Liver (tissue), 3 donors: ENCODE measurements around the gene BTNL9.

Experiments used
- CTCF ChIP-seq: fragments of 150-350 bp; IDR thresholded peaks from 2 replicates; pipeline ENCODE4 v1.5.1; 2017; ENCODE audit warnings: improper control_type of control experiment, low read depth, low read length; ENCODE audit not compliant: missing input control
- FOXA2 ChIP-seq: IDR thresholded peaks from 2 replicates; pipeline ENCODE4 v1.6.1; 2016; ENCODE audit warnings: antibody characterized with exemption
- RAD21 ChIP-seq, 2 donors: IDR thresholded peaks; 2 replicates each; pipeline ENCODE4 v1.6.1; 2016; ENCODE audit warnings: antibody characterized with exemption in 2 of 2, mild to moderate bottlenecking in 2 of 2
- REST ChIP-seq: IDR thresholded peaks from 2 replicates; pipeline ENCODE4 v1.6.1; 2016; ENCODE audit warnings: antibody characterized with exemption, mild to moderate bottlenecking
- SP1 ChIP-seq: IDR thresholded peaks from 2 replicates; pipeline ENCODE4 v1.6.1; 2018; ENCODE audit warnings: antibody characterized with exemption, mild to moderate bottlenecking
- TAF1 ChIP-seq: conservative IDR thresholded peaks from 2 replicates; pipeline ENCODE4 v1.6.1; 2016; ENCODE audit warnings: antibody characterized with exemption, mild to moderate bottlenecking
- YY1 ChIP-seq: IDR thresholded peaks from 2 replicates; pipeline ENCODE4 v1.6.1; 2016; ENCODE audit warnings: antibody characterized with exemption, mild to moderate bottlenecking
- ZBTB33 ChIP-seq: IDR thresholded peaks from 2 replicates; pipeline ENCODE4 v1.6.1; 2016; ENCODE audit warnings: antibody characterized with exemption
- donor health status: healthy.
- donor health status: healthy.

DNA sequence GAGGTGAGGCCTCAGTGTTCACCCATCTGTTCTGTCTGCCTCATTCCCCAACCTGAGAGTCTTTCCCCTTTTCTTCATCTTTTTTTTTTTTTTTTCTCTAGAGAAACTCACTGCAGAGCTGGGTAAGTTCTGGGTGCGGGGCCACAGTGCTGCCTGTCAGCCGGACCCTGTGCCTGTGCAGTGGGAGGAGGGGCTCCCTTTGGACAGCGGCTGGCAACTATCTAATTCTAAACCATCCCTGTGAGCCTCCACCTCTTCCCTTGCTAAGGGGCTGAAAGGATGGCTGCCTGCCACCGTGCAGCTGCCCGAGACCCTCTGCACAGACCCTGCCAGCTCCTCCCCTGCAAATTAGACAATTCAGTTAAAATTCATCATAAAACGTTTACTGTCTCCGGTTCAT lies 14.1 kb downstream of the BTNL9 start:
- TF ChIP-seq CTCF (no peak), REST (no peak), YY1 (no peak), RAD21 (IDR thresholded peaks at IDR 0.05) (no peak), SP1 (no peak), FOXA2 (no peak), TAF1 (no peak), ZBTB33 (no peak)
